ENCODE results near the gene ELL. TPM values are rescaled to one million over a fixed set of nuclear protein-coding genes. Genes with fewer than 3 reads are reported as not detected.

The ELL gene
- total RNA-seq, 1 experiment from 2014 or later: 17.3 TPM

DNA sequence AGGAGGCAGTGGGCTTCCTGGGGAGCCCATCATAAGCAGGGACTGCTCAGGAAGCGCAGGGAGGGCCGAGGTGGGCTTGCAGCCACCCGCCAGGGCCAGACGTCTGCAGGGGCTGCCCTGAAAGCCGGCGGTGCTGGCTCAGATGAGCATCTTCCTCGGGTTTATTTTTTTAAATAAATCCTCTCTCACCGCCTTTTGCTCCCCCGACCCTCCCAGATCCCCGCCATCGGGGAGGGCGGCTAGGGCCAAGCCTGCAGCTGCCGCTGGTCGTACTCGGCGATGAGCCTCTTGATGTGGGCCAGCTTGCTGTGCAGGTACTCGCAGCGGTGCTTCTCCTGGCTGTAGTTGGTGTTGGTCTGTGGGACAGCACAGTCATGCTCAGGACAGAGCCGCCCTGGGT is 77.4 kb downstream of the ELL start:
- H3K27me3 Mint-ChIP-seq (ENCODE audit: low read depth): no peaks in the 10 kb centered on the region
- H3K36me3 Mint-ChIP-seq: peaks cover 13% of the 10 kb centered on the region
- H3K4me3 Mint-ChIP-seq: no peak overlapping the region
- ATAC-seq (no peak), DNase-seq (ENCODE audit: low spot score) (no peak)
- no peak overlapping the region for H3K27ac Mint-ChIP-seq
- peaks cover 5% of the 10 kb centered on the region for H3K9me3 Mint-ChIP-seq
- POLR2A ChIA-PET: no interaction called here
- peaks cover 6% of the 10 kb centered on the region for H3K4me1 Mint-ChIP-seq
- TF ChIP-seq ZNF671 (CRISPR knock-in tag; IDR thresholded peaks at IDR 0.05) (no peak), NR1H2 (CRISPR knock-in tag; IDR thresholded peaks at IDR 0.05) (no peak), MXD4 (CRISPR knock-in tag; IDR thresholded peaks at IDR 0.05; ENCODE audit: borderline replicate concordance) (no peak), TP53 (CRISPR knock-in tag; IDR thresholded peaks at IDR 0.05) (no peak)
- TF ChIP-seq, protein P1, sequence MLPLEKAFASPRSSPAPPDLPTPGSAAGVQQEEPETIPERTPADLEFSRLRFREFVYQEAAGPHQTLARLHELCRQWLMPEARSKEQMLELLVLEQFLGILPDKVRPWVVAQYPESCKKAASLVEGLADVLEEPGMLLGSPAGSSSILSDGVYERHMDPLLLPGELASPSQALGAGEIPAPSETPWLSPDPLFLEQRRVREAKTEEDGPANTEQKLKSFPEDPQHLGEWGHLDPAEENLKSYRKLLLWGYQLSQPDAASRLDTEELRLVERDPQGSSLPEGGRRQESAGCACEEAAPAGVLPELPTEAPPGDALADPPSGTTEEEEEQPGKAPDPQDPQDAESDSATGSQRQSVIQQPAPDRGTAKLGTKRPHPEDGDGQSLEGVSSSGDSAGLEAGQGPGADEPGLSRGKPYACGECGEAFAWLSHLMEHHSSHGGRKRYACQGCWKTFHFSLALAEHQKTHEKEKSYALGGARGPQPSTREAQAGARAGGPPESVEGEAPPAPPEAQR (CRISPR knock-in tag; IDR thresholded peaks at IDR 0.05): no peak
- TF ChIP-seq, protein P2, sequence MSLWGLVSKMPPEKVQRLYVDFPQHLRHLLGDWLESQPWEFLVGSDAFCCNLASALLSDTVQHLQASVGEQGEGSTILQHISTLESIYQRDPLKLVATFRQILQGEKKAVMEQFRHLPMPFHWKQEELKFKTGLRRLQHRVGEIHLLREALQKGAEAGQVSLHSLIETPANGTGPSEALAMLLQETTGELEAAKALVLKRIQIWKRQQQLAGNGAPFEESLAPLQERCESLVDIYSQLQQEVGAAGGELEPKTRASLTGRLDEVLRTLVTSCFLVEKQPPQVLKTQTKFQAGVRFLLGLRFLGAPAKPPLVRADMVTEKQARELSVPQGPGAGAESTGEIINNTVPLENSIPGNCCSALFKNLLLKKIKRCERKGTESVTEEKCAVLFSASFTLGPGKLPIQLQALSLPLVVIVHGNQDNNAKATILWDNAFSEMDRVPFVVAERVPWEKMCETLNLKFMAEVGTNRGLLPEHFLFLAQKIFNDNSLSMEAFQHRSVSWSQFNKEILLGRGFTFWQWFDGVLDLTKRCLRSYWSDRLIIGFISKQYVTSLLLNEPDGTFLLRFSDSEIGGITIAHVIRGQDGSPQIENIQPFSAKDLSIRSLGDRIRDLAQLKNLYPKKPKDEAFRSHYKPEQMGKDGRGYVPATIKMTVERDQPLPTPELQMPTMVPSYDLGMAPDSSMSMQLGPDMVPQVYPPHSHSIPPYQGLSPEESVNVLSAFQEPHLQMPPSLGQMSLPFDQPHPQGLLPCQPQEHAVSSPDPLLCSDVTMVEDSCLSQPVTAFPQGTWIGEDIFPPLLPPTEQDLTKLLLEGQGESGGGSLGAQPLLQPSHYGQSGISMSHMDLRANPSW (CRISPR knock-in tag; conservative IDR thresholded peaks at IDR 0.05; ENCODE audit: low read depth): no peak
- TF ChIP-seq, protein P3, sequence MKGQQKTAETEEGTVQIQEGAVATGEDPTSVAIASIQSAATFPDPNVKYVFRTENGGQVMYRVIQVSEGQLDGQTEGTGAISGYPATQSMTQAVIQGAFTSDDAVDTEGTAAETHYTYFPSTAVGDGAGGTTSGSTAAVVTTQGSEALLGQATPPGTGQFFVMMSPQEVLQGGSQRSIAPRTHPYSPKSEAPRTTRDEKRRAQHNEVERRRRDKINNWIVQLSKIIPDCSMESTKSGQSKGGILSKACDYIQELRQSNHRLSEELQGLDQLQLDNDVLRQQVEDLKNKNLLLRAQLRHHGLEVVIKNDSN (CRISPR knock-in tag; IDR thresholded peaks at IDR 0.05): no peak
- CTCF ChIA-PET: interaction anchor here (0.5 to 1.0 kb wide), 3 partner anchors 13 to 543 kb away, joined by 3 read pairs; no protein-coding TSS in a partner anchor

DNA sequence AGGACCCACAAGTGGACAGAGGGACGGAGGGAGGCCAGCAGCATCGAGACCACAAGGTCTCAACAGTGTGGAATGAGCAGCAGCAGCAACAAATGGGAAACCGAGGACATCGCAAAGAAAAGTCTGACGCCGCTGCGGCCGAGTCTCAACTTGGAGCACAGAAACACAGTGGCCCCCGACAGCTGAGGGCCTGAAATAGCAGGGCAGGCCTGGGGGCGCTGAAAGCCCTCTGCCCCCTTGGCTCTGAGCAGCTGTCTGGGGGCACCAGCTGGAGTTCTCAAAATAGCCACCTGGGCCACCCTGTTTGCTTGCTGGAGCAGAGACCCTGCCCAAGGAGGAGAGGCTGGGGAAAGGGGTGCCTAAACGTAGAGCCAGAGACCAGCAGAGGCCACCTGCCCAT is 78.0 kb downstream of the ELL start:
- H3K9me3 Mint-ChIP-seq: peaks cover 5% of the 10 kb centered on the region
- ChIA-PET CTCF (interaction anchor here (0.5 to 1.0 kb wide), 4 partner anchors 12 to 543 kb away, joined by 3 read pairs; no protein-coding TSS in a partner anchor), POLR2A (no interaction called here)
- peaks cover 12% of the 10 kb centered on the region for H3K36me3 Mint-ChIP-seq
- peak overlapping the region; percentile 15; the same call in 1 of the 2 replicates for H3K27ac Mint-ChIP-seq
- no peak for ATAC-seq
- no peak overlapping the region for H3K4me3 Mint-ChIP-seq
- H3K4me1 Mint-ChIP-seq: peaks cover 13% of the 10 kb centered on the region
- no peak for DNase-seq (ENCODE audit: low spot score)
- H3K27me3 Mint-ChIP-seq (ENCODE audit: low read depth): no peaks in the 10 kb centered on the region
- TF ChIP-seq, protein P4, sequence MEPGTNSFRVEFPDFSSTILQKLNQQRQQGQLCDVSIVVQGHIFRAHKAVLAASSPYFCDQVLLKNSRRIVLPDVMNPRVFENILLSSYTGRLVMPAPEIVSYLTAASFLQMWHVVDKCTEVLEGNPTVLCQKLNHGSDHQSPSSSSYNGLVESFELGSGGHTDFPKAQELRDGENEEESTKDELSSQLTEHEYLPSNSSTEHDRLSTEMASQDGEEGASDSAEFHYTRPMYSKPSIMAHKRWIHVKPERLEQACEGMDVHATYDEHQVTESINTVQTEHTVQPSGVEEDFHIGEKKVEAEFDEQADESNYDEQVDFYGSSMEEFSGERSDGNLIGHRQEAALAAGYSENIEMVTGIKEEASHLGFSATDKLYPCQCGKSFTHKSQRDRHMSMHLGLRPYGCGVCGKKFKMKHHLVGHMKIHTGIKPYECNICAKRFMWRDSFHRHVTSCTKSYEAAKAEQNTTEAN (CRISPR knock-in tag; IDR thresholded peaks at IDR 0.05): no peak
- TF ChIP-seq ZNF138 (CRISPR knock-in tag; conservative IDR thresholded peaks at IDR 0.05) (no peak), IRF2 (CRISPR knock-in tag; IDR thresholded peaks at IDR 0.05; ENCODE audit: borderline replicate concordance, low read depth) (no peak), ZNF423 (CRISPR knock-in tag; IDR thresholded peaks at IDR 0.05) (no peak), PRRX2 (CRISPR knock-in tag; IDR thresholded peaks at IDR 0.05) (no peak), CBFB (CRISPR knock-in tag; IDR thresholded peaks at IDR 0.05; ENCODE audit: low read depth) (no peak)
- TF ChIP-seq, protein P5, sequence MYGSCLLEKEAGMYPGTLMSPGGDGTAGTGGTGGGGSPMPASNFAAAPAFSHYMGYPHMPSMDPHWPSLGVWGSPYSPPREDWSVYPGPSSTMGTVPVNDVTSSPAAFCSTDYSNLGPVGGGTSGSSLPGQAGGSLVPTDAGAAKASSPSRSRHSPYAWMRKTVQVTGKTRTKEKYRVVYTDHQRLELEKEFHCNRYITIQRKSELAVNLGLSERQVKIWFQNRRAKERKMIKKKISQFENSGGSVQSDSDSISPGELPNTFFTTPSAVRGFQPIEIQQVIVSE (CRISPR knock-in tag; IDR thresholded peaks at IDR 0.05; ENCODE audit: borderline replicate concordance): no peak
- TF ChIP-seq, protein P6, sequence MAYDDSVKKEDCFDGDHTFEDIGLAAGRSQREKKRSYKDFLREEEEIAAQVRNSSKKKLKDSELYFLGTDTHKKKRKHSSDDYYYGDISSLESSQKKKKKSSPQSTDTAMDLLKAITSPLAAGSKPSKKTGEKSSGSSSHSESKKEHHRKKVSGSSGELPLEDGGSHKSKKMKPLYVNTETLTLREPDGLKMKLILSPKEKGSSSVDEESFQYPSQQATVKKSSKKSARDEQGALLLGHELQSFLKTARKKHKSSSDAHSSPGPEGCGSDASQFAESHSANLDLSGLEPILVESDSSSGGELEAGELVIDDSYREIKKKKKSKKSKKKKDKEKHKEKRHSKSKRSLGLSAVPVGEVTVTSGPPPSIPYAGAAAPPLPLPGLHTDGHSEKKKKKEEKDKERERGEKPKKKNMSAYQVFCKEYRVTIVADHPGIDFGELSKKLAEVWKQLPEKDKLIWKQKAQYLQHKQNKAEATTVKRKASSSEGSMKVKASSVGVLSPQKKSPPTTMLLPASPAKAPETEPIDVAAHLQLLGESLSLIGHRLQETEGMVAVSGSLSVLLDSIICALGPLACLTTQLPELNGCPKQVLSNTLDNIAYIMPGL (CRISPR knock-in tag; IDR thresholded peaks at IDR 0.05): no peak
- TF ChIP-seq, protein P7, sequence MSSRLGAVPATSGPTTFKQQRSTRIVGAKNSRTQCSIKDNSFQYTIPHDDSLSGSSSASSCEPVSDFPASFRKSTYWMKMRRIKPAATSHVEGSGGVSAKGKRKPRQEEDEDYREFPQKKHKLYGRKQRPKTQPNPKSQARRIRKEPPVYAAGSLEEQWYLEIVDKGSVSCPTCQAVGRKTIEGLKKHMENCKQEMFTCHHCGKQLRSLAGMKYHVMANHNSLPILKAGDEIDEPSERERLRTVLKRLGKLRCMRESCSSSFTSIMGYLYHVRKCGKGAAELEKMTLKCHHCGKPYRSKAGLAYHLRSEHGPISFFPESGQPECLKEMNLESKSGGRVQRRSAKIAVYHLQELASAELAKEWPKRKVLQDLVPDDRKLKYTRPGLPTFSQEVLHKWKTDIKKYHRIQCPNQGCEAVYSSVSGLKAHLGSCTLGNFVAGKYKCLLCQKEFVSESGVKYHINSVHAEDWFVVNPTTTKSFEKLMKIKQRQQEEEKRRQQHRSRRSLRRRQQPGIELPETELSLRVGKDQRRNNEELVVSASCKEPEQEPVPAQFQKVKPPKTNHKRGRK (CRISPR knock-in tag; IDR thresholded peaks at IDR 0.05; ENCODE audit: borderline replicate concordance): no peak
- TF ChIP-seq, protein P8, sequence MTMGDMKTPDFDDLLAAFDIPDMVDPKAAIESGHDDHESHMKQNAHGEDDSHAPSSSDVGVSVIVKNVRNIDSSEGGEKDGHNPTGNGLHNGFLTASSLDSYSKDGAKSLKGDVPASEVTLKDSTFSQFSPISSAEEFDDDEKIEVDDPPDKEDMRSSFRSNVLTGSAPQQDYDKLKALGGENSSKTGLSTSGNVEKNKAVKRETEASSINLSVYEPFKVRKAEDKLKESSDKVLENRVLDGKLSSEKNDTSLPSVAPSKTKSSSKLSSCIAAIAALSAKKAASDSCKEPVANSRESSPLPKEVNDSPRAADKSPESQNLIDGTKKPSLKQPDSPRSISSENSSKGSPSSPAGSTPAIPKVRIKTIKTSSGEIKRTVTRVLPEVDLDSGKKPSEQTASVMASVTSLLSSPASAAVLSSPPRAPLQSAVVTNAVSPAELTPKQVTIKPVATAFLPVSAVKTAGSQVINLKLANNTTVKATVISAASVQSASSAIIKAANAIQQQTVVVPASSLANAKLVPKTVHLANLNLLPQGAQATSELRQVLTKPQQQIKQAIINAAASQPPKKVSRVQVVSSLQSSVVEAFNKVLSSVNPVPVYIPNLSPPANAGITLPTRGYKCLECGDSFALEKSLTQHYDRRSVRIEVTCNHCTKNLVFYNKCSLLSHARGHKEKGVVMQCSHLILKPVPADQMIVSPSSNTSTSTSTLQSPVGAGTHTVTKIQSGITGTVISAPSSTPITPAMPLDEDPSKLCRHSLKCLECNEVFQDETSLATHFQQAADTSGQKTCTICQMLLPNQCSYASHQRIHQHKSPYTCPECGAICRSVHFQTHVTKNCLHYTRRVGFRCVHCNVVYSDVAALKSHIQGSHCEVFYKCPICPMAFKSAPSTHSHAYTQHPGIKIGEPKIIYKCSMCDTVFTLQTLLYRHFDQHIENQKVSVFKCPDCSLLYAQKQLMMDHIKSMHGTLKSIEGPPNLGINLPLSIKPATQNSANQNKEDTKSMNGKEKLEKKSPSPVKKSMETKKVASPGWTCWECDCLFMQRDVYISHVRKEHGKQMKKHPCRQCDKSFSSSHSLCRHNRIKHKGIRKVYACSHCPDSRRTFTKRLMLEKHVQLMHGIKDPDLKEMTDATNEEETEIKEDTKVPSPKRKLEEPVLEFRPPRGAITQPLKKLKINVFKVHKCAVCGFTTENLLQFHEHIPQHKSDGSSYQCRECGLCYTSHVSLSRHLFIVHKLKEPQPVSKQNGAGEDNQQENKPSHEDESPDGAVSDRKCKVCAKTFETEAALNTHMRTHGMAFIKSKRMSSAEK (CRISPR knock-in tag; IDR thresholded peaks at IDR 0.05; ENCODE audit: borderline replicate concordance): no peak
- TF ChIP-seq, protein P9, sequence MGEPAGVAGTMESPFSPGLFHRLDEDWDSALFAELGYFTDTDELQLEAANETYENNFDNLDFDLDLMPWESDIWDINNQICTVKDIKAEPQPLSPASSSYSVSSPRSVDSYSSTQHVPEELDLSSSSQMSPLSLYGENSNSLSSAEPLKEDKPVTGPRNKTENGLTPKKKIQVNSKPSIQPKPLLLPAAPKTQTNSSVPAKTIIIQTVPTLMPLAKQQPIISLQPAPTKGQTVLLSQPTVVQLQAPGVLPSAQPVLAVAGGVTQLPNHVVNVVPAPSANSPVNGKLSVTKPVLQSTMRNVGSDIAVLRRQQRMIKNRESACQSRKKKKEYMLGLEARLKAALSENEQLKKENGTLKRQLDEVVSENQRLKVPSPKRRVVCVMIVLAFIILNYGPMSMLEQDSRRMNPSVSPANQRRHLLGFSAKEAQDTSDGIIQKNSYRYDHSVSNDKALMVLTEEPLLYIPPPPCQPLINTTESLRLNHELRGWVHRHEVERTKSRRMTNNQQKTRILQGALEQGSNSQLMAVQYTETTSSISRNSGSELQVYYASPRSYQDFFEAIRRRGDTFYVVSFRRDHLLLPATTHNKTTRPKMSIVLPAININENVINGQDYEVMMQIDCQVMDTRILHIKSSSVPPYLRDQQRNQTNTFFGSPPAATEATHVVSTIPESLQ (CRISPR knock-in tag; IDR thresholded peaks at IDR 0.05): no peak
